PFSK-1 (cell line): ENCODE data around the gene TMIGD1.

Experiments
- FOXP2 ChIP-seq: optimal IDR thresholded peaks from 2 replicates; pipeline ENCODE3; 2011; ENCODE audit warnings: borderline replicate concordance, control low read depth, inconsistent platforms; ENCODE audit not compliant: insufficient read depth; ENCODE audit errors: extremely low read length, extremely low read depth
- POLR2AphosphoS5 ChIP-seq: IDR thresholded peaks from 2 replicates; pipeline ENCODE4 v1.6.1; 2012; ENCODE audit warnings: low read depth, mild to moderate bottlenecking, control low read depth, low read length, moderate library complexity
- REST ChIP-seq, 2 experiments: IDR thresholded peaks; 2 replicates each; pipeline versions ENCODE4 v1.6.1 to v1.8.0; 2011 to 2012; ENCODE audit warnings: low read depth in 2 of 2, low read length in 2 of 2, control low read depth in 1 of 2, inconsistent platforms in 1 of 2, mild to moderate bottlenecking in 1 of 2, moderate library complexity in 1 of 2; ENCODE audit not compliant: insufficient read depth in 1 of 2
- SIN3A ChIP-seq: IDR thresholded peaks from 2 replicates; pipeline ENCODE4 v1.6.1; 2012; ENCODE audit warnings: mild to moderate bottlenecking, low read length, moderate library complexity, borderline replicate concordance; ENCODE audit not compliant: insufficient read depth
- TAF1 ChIP-seq: IDR thresholded peaks from 2 replicates; pipeline ENCODE4 v1.6.1; 2012; ENCODE audit warnings: low read length, control low read depth, borderline replicate concordance; ENCODE audit not compliant: insufficient read depth

TMIGD1 gene

DNA sequence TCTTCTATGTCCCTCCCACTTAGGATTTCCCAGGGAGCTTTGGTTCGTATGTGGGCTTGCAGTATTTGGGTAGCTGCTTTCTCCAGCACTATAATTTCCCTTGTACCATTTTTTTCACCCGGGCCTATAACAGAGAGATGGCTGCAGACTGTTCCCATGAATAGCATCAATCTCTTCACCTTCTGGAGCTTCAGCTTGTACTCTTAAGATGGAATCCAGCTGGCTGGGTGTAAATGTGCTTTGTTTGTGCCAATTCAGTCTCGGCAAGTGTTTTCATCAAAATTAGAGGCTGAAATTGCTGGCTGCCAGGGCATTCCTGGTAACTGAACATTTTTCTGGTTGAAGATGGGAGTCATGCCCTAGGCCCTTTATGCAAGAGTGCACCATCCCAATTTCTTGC lies 32.7 kb upstream of the TMIGD1 start:
- TF ChIP-seq REST (IDR thresholded peaks at IDR 0.05; ENCODE audit: insufficient read depth in 1 of 2, low read depth in 2 of 2, low read length in 2 of 2) (no peak), POLR2AphosphoS5 (no peak), TAF1 (no peak), FOXP2 (no peak), SIN3A (no peak)

DNA sequence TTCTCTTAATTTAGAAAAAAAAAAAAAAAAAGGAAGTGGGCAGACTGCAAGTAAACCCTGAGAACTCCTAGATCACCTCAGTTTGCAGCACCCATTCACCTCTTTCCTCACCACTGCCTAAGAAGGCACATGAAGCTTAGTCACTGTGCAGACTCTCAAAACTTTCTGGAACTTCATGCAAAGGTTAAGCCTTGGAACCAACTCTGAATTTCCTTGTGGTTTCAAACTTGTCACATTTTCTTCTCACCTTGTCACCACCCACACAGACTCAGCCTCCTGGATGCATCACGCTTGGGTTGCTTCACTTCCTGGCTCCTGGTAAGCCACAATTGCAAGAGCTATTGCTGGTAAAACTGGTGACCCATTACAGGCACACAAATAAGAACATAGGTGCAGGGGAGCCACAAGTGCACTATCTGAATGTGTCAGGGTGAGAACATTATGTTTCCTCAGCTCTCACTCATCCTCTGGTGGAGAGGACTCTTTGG lies 29.9 kb upstream of the TMIGD1 start:
- TF ChIP-seq SIN3A (no peak), POLR2AphosphoS5 (no peak), FOXP2 (no peak), REST (IDR thresholded peaks at IDR 0.05; ENCODE audit: insufficient read depth in 1 of 2, low read depth in 2 of 2, low read length in 2 of 2) (no peak), TAF1 (no peak)

DNA sequence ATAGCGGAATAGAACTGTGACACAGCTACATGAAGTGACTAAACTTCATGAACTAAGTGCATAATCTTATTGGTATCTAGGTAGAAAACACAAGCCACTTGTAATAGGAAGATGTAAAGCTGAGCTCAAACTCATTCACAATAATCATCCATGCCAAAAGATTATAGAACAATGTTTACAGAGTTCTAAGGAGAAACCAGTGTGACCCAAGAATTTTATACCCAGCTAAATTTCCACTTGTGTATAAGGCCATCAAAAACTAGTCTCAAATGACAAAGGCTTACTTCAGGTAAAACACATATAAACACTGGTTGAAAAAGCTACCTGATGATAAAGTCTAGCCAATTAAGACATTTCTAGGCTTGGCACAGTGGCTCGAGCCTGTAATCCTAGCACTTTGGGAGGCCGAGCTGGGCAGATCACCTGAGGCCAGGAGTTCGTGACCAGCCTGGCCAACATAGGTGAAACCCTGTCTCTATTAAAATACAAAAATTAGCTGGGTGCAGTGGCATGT lies 28.0 kb upstream of the TMIGD1 start:
- no peak for TF ChIP-seq REST (IDR thresholded peaks at IDR 0.05; ENCODE audit: insufficient read depth in 1 of 2, low read depth in 2 of 2, low read length in 2 of 2)
- no peak for TF ChIP-seq SIN3A

- no peak for TF ChIP-seq REST (IDR thresholded peaks at IDR 0.05; ENCODE audit: insufficient read depth in 1 of 2, low read depth in 2 of 2, low read length in 2 of 2)
Measured at GRCh38 chr17:30360086-30360808, 26.4 kb upstream of the TMIGD1 start.
